Pancreas (tissue), 10 donors: ENCODE results near the gene TUBGCP4. TPM values are rescaled to one million over a fixed set of nuclear protein-coding genes. Genes with fewer than 3 reads are reported as not detected.

Experiments
- ATAC-seq, 4 donors: fragments of 200-7000 bp; cut with Tn5 transposase; one replicate each; pipeline versions ENCODE4 v1.8.0 to v1.9.1; 2020; ENCODE audit warnings: mild to moderate bottlenecking in 4 of 4, moderate library complexity in 4 of 4
- DNase-seq, 6 donors: peaks; one replicate each; pipeline ENCODE4 v3.0.0-alpha.2; 2020
- FAIRE-seq: peaks from 2 replicates; lab custom pipeline; 2012; peaks lifted over from hg19 to GRCh38; lab: Jason Lieb, UNC
- H3K27ac ChIP-seq, 4 donors: fragments of 200-600 bp; sonication (generic); 1 replicate in 3 of 4; 2 replicates in 1 of 4; pipeline versions ENCODE4 v1.5.0 to v1.8.0; 2020
- H3K27me3 ChIP-seq, 4 donors: fragments of 200-600 bp; one replicate each; pipeline ENCODE4 v1.8.0; 2021
- H3K36me3 ChIP-seq, 3 donors: fragments of 200-600 bp; sonication (generic) in 1 of 3; one replicate each; pipeline versions ENCODE4 v1.5.0 to v1.8.0; 2020 to 2021
- H3K4me1 ChIP-seq, 3 donors: fragments of 200-600 bp; one replicate each; pipeline ENCODE4 v1.8.0; 2021
- H3K4me3 ChIP-seq, 4 donors: fragments of 200-600 bp; sonication (generic) in 2 of 4; one replicate each; pipeline versions ENCODE4 v1.5.0 to v1.8.0; 2020 to 2021
- H3K9me3 ChIP-seq, 4 donors: fragments of 200-600 bp; one replicate each; pipeline ENCODE4 v1.8.0; 2021
- CTCF ChIP-seq, 4 donors: fragments of 200-600 bp; sonication (generic) in 3 of 4; IDR thresholded peaks; one replicate each; pipeline versions ENCODE4 v1.5.0 to v1.8.0; 2021; ENCODE audit warnings: antibody characterized with exemption in 4 of 4
- WGBS, 2 donors: extraction: QIAGEN DNeasy Blood & Tissue Kit; methylation state at CpG; one replicate each; pipeline ENCODE4 v1.1.7; 2013; 5-methylcytosine and 5-hydroxymethylcytosine counted together
- intact Hi-C, 3 donors: fragments of 100-400 bp; cut with DNase I; formaldehyde crosslinking; loops; one replicate each; pipeline versions ENCODE4 v1.11.1 to v1.14.2; 2022
- polyA plus RNA-seq, 2 donors: library from polyadenylated mRNA; stranded (reverse); fragments of 200-250 nt; gene quantifications; one replicate each; pipeline ENCODE4 v1.2.3, GENCODE V29; 2013
- total RNA-seq, 6 donors: library from RNA; stranded (reverse); fragmentation: NEBNext Ultra II Directional in 4 of 6; extraction: Animal tissue kit (Norgen Biotek cat#: 25700) in 4 of 6; gene quantifications; one replicate each; pipeline versions ENCODE4 v1.2.1 to v1.2.4, GENCODE V29; 2021 to 2023
- donor health status: healthy with polysubstance abuse.
- donor health status: DM: no; HTN: no; CAD: no; lungs with moderate emphysema.
- donor health status: DM: no; HTN: no; CAD: no.
- donor health status: control.
- donor health status: control.
- donor health status: Bipolar disorder and iron deficiency.
- donor health status: DM: yes; HTN: yes; CAD: no.
- donor health status: DM: no; HTN: no; CAD: no.
- donor health status: DM: no; HTN: no; CAD: no.
- donor health status: DM: yes; HTN: yes; CAD: no.

Gene TUBGCP4
- total RNA-seq: 10 to 100 TPM in 2 of 6 donors, 1 to 10 TPM in 4; 7.0 to 14.8 (median 9.6) TPM
- 1 to 10 TPM; 4.8 to 4.9 TPM for polyA plus RNA-seq

GRCh38 chr15:43370975-43371974 lies at the start of gene TUBGCP4, which contains the start of gene ZSCAN29:
TSS of gene TUBGCP4 (plus strand) at chr15:43371101. CDS start at chr15:43371355, 254 bp downstream.
TSS of gene ZSCAN29 (minus strand) at chr15:43371043. CDS start at chr15:43369913, 1,130 bp downstream.
- Histone ChIP-seq H3K27me3 (no peaks in the 10 kb centered on the region), H3K36me3 (peaks cover 0 to 13% (median 0%) of the 10 kb centered on the region in 3 donors), H3K27ac (peak within 1 kb of the TSS; percentile 42 to 73 (median 49)), H3K4me3 (peak within 1 kb of the TSS; percentile 55 to 88 (median 73)), H3K9me3 (no peaks in the 10 kb centered on the region), H3K4me1 (peaks cover 7 to 17% (median 13%) of the 10 kb centered on the region in 3 donors)
- intact Hi-C loops: no loop called here
- DNase-seq (peak; percentile 64 to 95 (median 85)), FAIRE-seq (no peak), ATAC-seq (peak; percentile 93 to 98 (median 96))
- WGBS, 2 donors: 1% methylated on average over 50 to 66 of the region's 66 CpGs
- TF ChIP-seq CTCF (IDR thresholded peaks at IDR 0.05): peak in 3 of 4 donors; percentile 15 to 22 (median 17)

- no peak overlapping the region for H3K27ac ChIP-seq
- ATAC-seq: no peak
- H3K4me1 ChIP-seq: peaks cover 0 to 13% (median 12%) of the 10 kb centered on the region in 3 donors
- 65 to 68% methylated on average over 6 of the region's 6 CpGs for WGBS, 2 donors
- intact Hi-C loops: no loop called here
- no peak for DNase-seq
- H3K27me3 ChIP-seq: no peaks in the 10 kb centered on the region
- H3K9me3 ChIP-seq: no peaks in the 10 kb centered on the region
- no peak overlapping the region for H3K4me3 ChIP-seq
- TF ChIP-seq CTCF (IDR thresholded peaks at IDR 0.05): no peak
- no peaks in the 10 kb centered on the region for H3K36me3 ChIP-seq
- no peak for FAIRE-seq
These were observed 45.7 kb upstream of the TUBGCP4 start for GRCh38 chr15:43325039-43325684.

GRCh38 chr15:43329217-43329959 lies 41.5 kb upstream of the TUBGCP4 start:
- Histone ChIP-seq H3K9me3 (no peaks in the 10 kb centered on the region), H3K27ac (peak overlapping the region; percentile 84 to 94 (median 91)), H3K4me3 (peak overlapping the region; percentile 39 to 90 (median 67)), H3K4me1 (peaks cover 0 to 15% (median 13%) of the 10 kb centered on the region in 3 donors), H3K27me3 (no peaks in the 10 kb centered on the region), H3K36me3 (no peaks in the 10 kb centered on the region)
- TF ChIP-seq CTCF (IDR thresholded peaks at IDR 0.05): no peak
- DNase-seq (peak in 1 of 6 donors; percentile 13), ATAC-seq (peak in 3 of 4 donors; percentile 8 to 30 (median 17)), FAIRE-seq (no peak)
- intact Hi-C loops: no loop called here
- 12% methylated on average over 38 of the region's 38 CpGs for WGBS, 2 donors

- no peak for TF ChIP-seq CTCF (IDR thresholded peaks at IDR 0.05)
- peak; percentile 96 to 98 (median 97) for ATAC-seq
- Histone ChIP-seq H3K4me1 (peaks cover 0 to 15% (median 13%) of the 10 kb centered on the region in 3 donors), H3K27me3 (no peaks in the 10 kb centered on the region), H3K27ac (peak within 1 kb of the TSS; percentile 84 to 94 (median 91)), H3K9me3 (no peaks in the 10 kb centered on the region), H3K4me3 (peak within 1 kb of the TSS; percentile 39 to 90 (median 67)), H3K36me3 (no peaks in the 10 kb centered on the region)
- peak; percentile 86 to 94 (median 90) for DNase-seq
- intact Hi-C loops: no loop called here
- FAIRE-seq: no peak
- 0% methylated on average over 86 of the region's 86 CpGs for WGBS, 2 donors
These were observed 40.7 kb upstream of the TUBGCP4 start, which contains the start of gene LCMT2 for GRCh38 chr15:43329960-43330779. TSS of gene LCMT2 (minus strand) at chr15:43330573. CDS start at chr15:43330489, 84 bp downstream.
